Islet of Langerhans (tissue), 1 donor: ENCODE results near the gene EGFL8.
"Not testable (repeated sequence)": the region's sequence is repeated elsewhere in the genome, so short reads cannot be mapped to it uniquely, and the experiment has no call there.

Experiments used
- FAIRE-seq: peaks from one replicate; lab custom pipeline; 2011; peaks lifted over from hg19 to GRCh38; lab: Jason Lieb, UNC

The EGFL8 gene

GRCh38 chr6:32164295-32164694 is at the start of gene EGFL8:
TSS of gene EGFL8 (plus strand) at chr6:32164595. CDS start at chr6:32166166, 1,571 bp downstream.
- FAIRE-seq, result no peak

- FAIRE-seq, result no peak
These were observed 49.6 kb upstream of the EGFL8 start for GRCh38 chr6:32114796-32115195.

DNA sequence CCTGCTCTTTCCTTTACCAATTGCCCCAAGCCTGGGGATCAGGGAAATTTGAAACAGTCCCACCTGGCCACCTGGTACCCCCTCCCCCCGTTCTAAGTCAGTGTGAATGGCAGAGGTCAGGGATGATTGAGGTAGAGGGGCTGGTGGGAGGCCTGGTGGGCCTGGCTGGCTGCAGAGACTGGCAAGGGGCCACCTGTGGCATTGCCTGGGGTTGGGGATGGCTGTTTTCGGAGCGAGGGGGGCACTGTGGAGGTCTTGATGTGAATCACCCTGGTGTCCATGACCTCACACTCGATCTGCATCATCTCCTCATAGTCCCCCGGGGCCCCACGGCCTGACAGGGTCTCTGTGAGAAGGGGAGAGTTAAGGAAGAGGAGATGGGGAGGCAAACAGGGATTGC is 48.8 kb upstream of the EGFL8 start:
- FAIRE-seq, result no peak

DNA sequence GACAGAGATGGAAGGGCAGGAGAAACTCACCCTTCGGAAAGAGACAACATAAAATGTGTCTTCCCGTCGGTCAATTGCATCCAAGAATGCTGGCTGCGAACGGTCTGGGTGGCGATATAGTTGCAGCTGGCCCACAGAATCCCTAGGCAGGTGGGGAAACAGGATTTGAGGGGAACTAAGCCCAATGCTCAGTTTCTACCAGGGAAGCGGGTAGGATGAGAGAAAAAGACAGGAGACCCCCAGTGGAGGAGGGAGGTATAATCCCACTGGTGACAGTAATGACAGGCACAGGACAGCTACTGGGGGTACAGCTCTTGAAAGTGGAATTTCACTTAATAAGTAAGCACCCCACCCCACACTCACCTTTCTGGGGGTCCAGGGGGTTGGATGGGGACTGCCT is 47.7 kb upstream of the EGFL8 start:
- FAIRE-seq, result no peak

DNA sequence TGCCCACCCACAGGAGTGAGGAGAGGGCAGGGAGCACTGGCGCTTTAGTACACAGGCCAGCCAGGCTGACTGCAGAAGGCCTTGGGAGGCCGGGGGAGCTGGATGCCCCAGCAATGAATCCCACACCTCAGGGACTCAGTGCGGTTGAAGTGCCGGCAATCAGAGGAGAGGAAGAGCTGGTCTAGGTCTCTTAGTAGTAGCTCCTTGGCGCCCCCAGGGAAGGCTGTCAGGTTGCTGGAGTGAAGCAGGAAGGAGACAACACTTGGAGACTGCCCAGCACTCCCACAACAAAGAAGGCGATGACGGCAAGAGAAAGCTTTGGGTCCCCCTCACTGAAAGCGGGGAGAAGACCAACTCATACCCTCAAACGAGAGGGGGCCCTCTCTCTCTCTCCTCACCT is 46.9 kb upstream of the EGFL8 start:
- FAIRE-seq, result no peak

GRCh38 chr6:32118782-32119628 is 45.4 kb upstream of the EGFL8 start:
- no peak for FAIRE-seq

DNA sequence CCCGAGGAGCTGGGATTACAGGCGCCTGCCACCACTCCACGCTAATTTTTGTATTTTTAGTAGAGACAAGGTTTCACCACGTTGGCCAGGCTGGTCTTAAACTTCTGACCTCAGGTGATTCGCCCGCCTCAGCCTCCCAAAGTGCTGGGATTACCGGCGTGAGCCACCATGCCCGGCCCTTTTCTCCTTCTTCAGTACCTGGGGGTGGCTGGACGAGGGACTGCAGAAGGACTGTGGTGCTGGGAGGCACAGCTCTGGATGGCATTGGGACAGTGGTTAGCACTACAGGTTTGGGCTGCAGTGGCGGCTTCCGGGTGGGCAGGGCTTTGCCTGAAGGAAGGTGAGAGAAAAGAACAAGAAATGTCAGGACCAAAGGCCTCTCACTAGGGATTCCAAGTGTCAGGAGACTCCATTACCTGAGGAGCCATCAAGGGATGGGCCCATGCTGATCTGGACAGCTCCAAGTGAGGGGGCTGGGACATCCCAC is 43.8 kb upstream of the EGFL8 start:
- FAIRE-seq, result no peak

DNA sequence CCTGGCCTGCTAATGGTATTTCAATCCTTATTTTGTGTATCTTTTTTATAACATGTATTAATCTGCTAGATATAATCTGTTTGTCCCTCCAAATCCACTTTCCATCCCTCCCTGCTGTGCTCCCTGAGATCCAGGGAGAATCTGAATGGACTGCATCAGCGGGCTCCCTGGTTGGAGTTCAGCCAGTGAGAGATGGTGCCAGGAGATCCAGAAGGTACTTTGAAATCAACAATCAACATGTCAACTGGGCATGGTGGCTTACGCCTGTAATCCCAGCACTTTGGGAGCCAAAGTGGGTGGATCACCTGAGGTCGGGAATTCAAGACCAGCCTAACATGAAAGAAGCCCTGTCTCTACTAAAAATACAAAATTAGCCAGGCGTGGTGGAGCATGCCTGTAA is 40.7 kb upstream of the EGFL8 start:
- no peak for FAIRE-seq

GRCh38 chr6:32126880-32127279 is 37.5 kb upstream of the EGFL8 start:
- no peak for FAIRE-seq

DNA sequence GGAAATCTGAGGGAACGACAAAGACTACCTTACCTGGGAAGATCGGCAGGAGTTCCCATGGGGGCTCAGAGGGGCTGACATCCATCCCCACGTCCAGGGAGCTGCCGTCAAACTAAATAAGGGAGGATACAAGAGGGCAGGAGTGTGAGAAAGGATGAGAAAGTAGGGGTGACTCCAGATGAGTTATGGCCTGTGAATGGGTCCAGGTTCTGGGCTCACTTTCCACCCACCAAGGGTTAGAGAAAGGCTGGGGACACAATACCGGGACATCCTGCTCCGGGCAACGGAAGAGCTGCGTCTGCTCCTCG is 37.0 kb upstream of the EGFL8 start:
- FAIRE-seq, result no peak

- peak; percentile 21 for FAIRE-seq
These were observed 36.4 kb upstream of the EGFL8 start, which contains the start of gene ATF6B for GRCh38 chr6:32127717-32128592. TSS of gene ATF6B (minus strand) at chr6:32128246. CDS start at chr6:32128207, 39 bp downstream.

DNA sequence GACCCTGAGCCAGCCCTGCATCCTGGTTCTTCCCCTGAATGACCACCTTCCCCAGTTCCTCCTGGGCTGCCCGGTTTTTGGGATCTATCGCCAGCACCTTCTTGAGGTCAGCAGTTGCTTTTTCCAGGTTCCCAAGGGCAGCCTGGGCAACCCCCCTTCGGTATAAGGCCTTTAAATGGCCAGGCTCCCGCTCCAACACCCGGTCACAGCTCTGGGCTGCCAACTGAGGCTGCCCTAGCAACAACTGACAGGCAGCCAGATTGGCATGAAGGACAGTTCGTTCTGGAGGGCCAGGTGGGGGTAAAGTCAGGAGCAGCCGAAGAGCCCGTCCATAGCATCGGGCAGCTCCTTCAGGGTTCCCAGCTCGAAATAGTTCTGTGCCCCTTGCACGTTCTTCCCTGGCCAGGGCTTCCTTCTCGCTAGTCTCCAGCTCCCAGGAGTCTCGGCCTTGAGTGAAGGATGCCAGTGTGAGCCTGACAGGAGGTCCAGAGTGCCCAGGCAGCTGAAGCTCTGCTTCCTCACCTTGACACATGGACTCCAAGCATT is 35.6 kb upstream of the EGFL8 start:
- no peak for FAIRE-seq

DNA sequence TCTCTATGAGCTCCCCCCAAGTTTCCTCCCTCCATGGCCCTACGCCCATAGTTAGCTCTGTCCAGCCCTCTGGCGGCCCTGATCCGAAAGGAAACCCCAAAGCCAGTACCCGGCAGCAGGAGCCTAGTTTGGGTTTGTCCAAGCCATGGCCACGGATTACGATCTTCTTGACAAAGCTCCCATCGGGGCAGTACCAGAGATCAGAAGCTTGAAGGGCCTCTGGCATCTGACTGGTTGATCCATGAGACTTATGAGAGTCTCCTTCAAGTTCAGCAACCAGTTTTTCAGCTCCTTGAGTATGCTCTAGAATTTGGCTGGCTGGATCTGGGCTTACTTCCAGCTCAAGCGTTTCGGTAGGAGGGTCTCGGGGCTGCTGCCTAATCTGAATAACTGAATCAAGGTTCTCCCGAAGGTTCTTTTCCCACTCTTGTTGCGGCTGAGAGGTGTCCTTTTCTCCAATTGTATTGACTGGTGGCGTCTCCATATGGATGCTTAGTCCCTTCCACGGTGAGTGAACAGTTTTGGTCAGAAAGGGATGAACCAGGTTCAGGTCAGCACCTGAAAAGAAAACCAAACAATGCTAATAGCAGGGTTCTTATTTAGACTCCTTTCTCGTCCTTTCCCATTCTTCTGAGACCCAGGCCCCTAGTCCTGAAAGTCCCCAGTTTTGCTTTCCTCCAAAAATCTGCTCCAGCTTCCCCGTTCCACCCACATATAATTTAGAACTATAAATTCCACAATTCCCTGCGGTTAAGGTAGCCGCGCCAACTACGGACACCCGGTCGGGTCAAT is 34.9 kb upstream of the EGFL8 start:
- FAIRE-seq, result no peak

GRCh38 chr6:32131439-32131948 is 32.9 kb upstream of the EGFL8 start:
- no peak for FAIRE-seq

- no peak for FAIRE-seq
These were observed 32.3 kb upstream of the EGFL8 start for GRCh38 chr6:32132110-32132509.

GRCh38 chr6:32133786-32134185 is 30.6 kb upstream of the EGFL8 start:
- FAIRE-seq, result no peak

DNA sequence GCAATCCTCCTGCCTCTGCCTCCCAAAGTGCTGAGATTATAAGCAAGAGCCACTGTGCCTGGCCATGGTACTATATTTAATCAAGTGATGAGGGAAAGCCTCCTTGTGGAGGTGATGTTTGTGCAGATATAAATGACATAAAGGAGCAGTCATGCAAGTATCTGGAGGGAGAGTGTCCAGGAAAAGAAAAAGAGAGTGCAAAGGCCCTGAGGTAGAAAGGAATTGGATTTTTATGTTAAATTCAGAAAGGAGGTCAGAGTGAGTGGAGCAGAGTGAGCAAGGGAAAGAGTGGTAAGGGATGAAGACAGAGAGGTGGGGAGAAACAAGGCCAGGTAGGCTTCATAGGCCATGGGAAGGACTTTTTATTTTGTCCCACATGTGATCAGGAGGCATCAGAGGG is 26.9 kb upstream of the EGFL8 start:
- FAIRE-seq, result no peak

DNA sequence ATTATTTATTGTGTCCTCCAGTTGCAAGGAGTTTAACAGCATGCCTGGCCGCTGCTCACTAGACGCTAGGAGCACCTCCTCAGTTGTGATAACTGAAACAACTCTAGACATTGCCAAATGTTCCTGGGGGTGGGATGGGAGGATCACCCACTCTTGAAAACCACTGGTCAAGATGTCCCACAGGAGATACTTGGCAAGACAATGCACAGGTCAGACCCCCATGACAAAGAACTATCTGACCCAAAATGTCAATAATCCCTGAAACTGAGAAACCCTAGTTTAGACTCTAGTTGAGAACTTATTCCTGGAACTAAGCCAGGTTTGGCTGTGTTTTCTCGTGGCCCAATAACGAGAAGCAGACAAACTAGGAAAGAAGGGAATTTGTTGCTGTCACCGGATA is 24.8 kb upstream of the EGFL8 start:
- FAIRE-seq, result no peak

DNA sequence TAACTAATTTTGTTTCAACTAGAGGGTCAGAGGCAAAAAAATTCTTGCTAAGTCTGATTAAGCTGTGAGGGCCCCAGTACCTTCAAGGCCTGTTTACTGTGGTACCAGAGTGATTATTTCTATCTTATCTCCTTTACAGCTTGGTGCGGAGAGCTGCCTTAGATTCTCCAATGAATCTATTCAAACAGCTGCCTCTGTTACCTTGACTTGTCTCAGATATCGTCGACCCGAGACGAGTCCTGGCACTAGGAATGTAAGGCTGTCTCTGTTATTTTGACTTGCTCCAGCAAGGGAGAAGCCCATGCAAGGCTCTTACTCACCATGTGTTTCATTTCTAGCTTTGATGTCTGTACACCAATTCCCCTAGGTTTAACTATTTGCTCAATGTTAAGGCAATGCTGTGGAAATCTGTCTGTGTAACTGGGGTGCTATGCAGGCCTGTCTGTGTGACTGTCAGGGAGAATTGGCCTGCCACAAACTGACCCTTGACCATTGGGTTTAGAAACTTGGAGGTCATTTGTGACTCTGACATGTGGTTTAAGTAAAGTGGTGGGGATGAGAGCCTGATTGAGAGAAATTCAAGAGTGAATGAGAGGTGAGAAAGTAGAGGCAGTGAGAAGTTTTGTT is 23.9 kb upstream of the EGFL8 start:
- FAIRE-seq, result no peak

GRCh38 chr6:32144238-32144637 is 20.2 kb upstream of the EGFL8 start:
- not testable (repeated sequence) for FAIRE-seq

DNA sequence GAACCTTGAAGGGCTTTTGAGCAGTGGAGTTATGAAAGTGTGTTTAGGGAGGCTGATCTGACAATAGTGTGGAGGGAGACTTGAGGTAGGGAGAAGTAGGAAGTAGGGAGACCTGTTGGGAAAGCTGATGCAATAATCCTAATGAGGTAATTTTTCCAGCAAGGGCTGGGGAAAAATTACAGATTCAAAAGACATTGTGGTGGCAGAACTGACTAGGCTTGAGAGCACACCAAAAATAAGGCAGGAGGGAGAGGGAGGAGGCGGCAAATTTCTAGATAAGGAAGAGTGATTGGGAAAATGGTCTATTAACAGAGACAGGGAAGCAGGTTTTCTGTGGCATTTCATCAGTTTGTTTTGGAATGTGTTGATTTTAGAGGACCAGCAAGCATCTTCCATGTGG is 18.1 kb upstream of the EGFL8 start:
- FAIRE-seq, result no peak
